AG04450 (cell line): ENCODE results near the gene RGS6. TPM values are rescaled to one million over a fixed set of nuclear protein-coding genes. Genes with fewer than 3 reads are reported as not detected.

Experiments
- CTCF ChIA-PET: fragments of 300-600, 350-600 bp; formaldehyde crosslinking; extraction: SDS; loops from one replicate; lab custom pipeline; 2022; ENCODE audit warnings: antibody characterized with exemption, inconsistent platforms; lab: Charles Lee
- POLR2A ChIA-PET: fragments of 350-600 bp; formaldehyde crosslinking; extraction: SDS; loops from one replicate; lab custom pipeline; 2021; ENCODE audit warnings: antibody characterized with exemption, inconsistent platforms; lab: Yijun Ruan, JAX
- DNase-seq: peaks from one replicate; pipeline ENCODE4 v3.0.0-alpha.2; 2011; ENCODE audit warnings: low read depth, low spot score
- H3K27ac ChIP-seq: one replicate; pipeline ENCODE4 v1.5.1; 2012; ENCODE audit warnings: low read depth, low read length, control low read depth
- H3K27me3 ChIP-seq: one replicate; pipeline ENCODE4 v1.6.0; 2012; ENCODE audit warnings: low read length; ENCODE audit not compliant: control insufficient read depth, insufficient read depth
- H3K4me3 ChIP-seq: 2 replicates; pipeline ENCODE4 v1.5.1; 2011; ENCODE audit warnings: mild to moderate bottlenecking, low read depth, low read length, control low read depth
- H3K9me3 ChIP-seq: 2 replicates; pipeline ENCODE4 v1.5.1; 2012; ENCODE audit warnings: low read length; ENCODE audit not compliant: control insufficient read depth, insufficient read depth
- polyA plus RNA-seq: library from polyadenylated mRNA; depleted of rRNA; stranded (reverse); fragments of >200 nt; gene quantifications from 2 replicates; pipeline ENCODE4 v1.2.3, GENCODE V29; 2011
- TF ChIP-seq, protein P1 (sequence below): IDR thresholded peaks from 2 replicates; pipeline ENCODE4 v1.5.1; 2011; ENCODE audit warnings: low read depth, low read length, control low read depth, inconsistent platforms

The RGS6 gene
- polyA plus RNA-seq, 1 experiment: not detected

DNA sequence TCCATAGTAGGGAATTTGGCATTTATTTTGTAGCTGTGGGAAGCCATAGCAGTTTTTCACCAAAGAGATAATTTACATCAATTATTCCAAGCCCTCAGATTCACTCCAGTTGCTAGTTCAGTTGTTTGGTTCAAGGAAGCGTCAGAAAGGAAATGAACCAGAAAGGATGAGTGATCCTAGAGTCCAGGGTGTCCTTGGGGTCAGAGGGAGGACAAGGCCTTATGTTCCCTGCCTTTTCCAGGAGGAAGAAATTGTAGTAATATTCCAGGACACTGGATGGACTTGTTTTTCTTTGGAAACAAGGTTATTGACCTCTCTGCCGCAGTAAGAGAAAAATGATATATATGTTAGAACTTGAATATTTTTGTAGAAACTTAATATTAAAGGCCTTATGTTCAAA is 409.5 kb downstream of the RGS6 start:
- H3K27ac ChIP-seq: no peak overlapping the region
- no peak overlapping the region for H3K4me3 ChIP-seq
- H3K27me3 ChIP-seq: no peaks in the 10 kb centered on the region
- ChIA-PET POLR2A (no interaction called here), CTCF (no interaction called here)
- no peaks in the 10 kb centered on the region for H3K9me3 ChIP-seq
- TF ChIP-seq, protein P1, sequence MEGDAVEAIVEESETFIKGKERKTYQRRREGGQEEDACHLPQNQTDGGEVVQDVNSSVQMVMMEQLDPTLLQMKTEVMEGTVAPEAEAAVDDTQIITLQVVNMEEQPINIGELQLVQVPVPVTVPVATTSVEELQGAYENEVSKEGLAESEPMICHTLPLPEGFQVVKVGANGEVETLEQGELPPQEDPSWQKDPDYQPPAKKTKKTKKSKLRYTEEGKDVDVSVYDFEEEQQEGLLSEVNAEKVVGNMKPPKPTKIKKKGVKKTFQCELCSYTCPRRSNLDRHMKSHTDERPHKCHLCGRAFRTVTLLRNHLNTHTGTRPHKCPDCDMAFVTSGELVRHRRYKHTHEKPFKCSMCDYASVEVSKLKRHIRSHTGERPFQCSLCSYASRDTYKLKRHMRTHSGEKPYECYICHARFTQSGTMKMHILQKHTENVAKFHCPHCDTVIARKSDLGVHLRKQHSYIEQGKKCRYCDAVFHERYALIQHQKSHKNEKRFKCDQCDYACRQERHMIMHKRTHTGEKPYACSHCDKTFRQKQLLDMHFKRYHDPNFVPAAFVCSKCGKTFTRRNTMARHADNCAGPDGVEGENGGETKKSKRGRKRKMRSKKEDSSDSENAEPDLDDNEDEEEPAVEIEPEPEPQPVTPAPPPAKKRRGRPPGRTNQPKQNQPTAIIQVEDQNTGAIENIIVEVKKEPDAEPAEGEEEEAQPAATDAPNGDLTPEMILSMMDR: no peak
- no peak for DNase-seq

DNA sequence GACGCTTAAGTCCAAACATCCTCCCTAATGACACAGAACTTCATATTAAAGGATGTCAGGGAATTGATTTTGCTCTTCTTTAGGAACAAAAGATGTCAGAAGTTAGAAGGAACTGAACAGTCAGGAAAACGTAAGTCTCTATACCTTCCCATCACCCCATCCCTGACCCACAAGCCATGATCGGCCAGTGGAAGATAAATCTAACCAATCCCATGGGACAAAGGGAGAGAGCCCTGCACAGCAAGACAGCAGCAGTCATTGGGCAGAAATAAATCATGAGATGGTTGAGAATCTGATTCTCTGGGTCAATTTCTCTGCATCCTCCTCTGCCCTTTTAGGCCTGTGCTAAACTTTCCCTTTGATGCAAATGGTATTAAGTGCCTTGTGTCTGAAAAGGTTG is 414.9 kb downstream of the RGS6 start:
- ChIA-PET CTCF (no interaction called here), POLR2A (no interaction called here)
- Histone ChIP-seq H3K9me3 (no peaks in the 10 kb centered on the region), H3K4me3 (no peak overlapping the region), H3K27me3 (no peaks in the 10 kb centered on the region), H3K27ac (no peak overlapping the region)
- TF ChIP-seq, protein P1: no peak
- DNase-seq: no peak

DNA sequence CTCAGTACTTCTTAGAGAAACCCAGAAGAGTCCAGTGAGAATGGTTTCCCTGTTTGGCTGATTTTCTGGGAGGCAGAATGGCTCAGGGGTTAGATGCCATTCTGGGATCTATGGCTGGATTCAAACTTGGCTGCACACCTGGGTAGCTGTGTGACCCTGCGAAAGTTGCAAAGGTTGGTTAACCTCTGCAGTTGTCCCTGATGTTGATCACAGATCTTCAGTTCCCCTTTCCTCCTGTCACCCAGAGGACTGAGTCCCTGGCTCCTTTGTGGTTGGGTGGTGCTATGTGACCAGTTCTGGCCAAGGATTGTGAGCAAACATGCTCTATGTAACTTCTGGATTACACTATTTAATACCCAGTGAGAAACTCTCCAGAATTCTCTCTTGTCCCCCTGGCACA is 418.0 kb downstream of the RGS6 start:
- TF ChIP-seq, protein P1: no peak
- DNase-seq: no peak
- H3K27me3 ChIP-seq: no peaks in the 10 kb centered on the region
- ChIA-PET CTCF (no interaction called here), POLR2A (no interaction called here)
- H3K27ac ChIP-seq: no peak overlapping the region
- H3K4me3 ChIP-seq: no peak overlapping the region
- no peaks in the 10 kb centered on the region for H3K9me3 ChIP-seq

DNA sequence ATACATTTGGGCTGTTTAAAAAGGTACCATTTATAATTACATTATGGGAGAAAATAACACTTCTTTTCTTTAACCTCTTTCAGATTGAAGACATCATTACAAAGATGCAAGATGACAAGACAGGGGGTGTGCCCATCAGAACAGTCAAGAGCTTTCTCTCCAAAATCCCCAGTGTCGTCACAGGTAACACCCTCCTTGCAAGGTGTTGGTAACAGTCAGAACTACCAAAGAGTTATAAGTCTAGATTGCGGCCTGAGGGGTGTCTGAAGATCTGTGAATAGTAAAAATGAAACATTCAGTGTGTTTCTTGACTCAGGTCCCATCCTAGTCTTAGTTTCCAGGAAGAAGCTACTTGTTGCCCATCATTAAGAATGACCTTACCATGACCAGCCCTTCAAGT is 419.8 kb downstream of the RGS6 start:
- POLR2A ChIA-PET: no interaction called here
- TF ChIP-seq, protein P1: no peak

DNA sequence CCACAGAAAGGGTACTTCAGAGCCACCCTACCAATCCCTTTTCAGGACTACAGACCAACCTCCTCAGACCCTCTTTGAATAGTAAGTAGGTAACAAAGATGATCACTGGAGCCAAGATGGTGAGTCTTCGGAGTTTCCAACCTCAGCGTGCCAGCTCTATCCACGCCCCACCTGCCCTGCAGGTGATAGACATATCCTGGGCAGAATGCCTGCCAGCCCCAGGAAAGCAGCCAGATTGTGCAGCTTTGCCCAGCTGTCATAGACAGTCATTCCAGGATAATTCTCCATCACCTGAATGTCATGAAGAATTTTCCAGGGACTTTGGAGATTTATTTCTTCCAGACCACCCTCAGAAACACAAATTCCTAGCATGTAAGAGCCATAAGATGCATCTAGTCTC is 434.4 kb downstream of the RGS6 start:
- CTCF ChIA-PET: no interaction called here

More for the DNA sequence above, 419.8 kb downstream of the RGS6 start:
- no peaks in the 10 kb centered on the region for H3K27me3 ChIP-seq
- DNase-seq: no peak
- no peak overlapping the region for H3K27ac ChIP-seq
- no peaks in the 10 kb centered on the region for H3K9me3 ChIP-seq
- CTCF ChIA-PET: interaction anchor here (1.5 kb wide), 1 partner anchor 69 kb away, joined by 3 read pairs; no protein-coding TSS in a partner anchor
- no peak overlapping the region for H3K4me3 ChIP-seq

More for the DNA sequence above, 434.4 kb downstream of the RGS6 start:
- Histone ChIP-seq H3K4me3 (no peak overlapping the region), H3K27ac (no peak overlapping the region), H3K9me3 (no peaks in the 10 kb centered on the region), H3K27me3 (no peaks in the 10 kb centered on the region)
- TF ChIP-seq, protein P1: no peak
- POLR2A ChIA-PET: no interaction called here
- DNase-seq: no peak
